GM19455 (cell line): ENCODE data around the gene TH.

Experiments used
- ATAC-seq: cut with Tn5 transposase; IDR thresholded peaks from one replicate; pipeline ENCODE4 v1.9.1; 2021; ENCODE audit not compliant: unreplicated experiment

TH gene

DNA sequence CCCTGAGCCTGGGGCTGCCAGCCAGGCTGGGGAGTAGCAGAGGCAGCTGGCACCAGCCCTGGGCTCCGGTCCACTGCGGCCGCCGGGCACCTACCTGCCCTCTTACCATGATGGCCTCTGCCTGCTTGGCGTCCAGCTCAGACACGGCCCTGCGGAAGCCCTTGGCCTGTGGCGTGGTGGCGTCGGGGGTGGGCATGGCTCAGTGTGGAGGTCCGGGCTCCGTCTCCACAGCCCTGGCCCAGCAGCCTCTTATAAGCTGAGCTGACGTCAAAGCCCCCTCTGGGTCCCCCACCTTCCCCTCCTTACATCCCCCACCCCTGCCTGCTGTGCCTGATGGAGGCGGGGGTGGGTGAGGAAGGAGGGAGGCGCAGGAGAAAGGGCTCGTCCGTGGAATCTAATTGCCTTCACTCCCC, at the start of gene TH:
TSS of gene TH (minus strand) at position 225 of the 413 bp plus-strand sequence. CDS start at position 196, 29 bp downstream.
- no peak for ATAC-seq

DNA sequence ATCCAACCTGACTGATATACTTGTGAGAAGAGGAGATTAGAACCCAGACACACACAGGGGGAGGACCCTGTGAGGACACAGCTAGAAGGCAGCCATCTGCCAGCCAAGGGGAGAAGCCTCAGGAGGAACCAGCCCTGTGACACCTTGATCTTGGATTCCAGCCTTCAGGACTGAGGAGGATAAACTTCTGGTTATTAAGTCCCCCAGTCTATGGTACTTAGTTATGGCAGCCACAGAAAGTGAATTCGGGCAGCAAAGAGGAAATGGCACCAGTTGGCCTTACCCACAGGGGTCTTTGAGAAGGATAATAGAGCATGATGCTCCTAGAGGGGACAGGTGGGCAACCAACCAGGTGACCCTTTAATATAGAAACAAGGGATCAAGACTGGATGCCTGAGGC, 49.4 kb upstream of the TH start:
- no peak for ATAC-seq

DNA sequence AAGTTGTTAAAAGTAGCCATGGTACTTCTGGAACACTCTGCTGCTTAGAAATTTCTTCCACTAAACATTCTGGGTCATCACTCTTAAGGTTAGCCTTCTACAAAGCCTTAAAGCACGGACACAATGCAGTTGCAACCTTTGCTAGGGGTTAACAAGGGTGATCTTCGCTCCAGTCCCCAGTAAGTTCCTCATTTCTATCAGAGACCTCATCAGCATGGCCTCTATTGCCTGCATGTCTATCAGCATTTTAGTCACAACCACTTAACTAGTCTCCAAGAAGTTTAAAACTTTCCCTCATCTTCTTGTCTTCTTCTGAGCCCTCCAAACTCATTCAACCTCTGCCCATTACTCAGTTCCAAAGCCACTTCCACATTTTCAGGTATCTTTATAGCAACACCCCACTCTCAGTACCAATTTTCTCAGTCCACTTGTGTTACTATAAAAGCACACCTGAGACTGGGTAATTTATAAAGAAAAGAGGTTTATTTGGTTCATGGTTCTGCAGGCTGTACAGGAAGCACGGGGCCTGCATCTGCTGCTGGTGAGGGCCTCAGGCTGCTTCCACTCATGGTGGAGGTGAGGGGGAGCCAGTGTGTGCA, 48.7 kb upstream of the TH start:
- no peak for ATAC-seq

DNA sequence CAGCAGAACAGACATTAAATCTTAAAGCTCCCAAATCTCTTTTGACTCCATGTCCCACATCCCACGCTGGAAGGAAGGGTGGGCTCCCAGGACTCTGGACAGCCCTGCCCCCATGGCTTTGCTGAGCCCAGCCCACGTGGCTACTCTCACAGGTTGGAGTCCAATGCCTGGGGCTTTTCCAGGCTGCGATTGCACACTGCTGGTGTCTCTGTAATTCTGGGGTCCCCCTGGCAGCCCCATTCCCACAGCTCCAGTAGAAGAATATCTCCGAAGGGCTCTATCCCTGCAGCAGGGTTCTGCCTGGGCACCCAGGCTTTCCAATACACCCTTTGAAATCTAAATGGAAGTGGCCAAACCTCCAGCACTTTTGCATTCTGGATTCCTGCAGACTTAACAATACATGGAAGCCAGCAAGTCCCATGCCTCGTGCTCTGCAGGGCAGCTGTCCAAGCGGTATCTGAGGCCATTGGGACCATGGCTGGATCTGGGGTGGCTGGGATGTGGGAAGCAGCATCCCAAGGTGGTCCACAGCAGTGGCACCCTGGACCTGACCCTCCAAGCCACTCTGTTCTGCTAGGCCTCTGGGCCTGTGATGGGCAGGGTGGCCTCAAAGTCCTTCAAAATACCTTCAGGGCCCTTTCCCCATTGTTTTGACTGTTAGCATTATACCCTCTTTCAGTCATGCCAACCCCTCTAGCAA, 47.9 kb upstream of the TH start:
- no peak for ATAC-seq

DNA sequence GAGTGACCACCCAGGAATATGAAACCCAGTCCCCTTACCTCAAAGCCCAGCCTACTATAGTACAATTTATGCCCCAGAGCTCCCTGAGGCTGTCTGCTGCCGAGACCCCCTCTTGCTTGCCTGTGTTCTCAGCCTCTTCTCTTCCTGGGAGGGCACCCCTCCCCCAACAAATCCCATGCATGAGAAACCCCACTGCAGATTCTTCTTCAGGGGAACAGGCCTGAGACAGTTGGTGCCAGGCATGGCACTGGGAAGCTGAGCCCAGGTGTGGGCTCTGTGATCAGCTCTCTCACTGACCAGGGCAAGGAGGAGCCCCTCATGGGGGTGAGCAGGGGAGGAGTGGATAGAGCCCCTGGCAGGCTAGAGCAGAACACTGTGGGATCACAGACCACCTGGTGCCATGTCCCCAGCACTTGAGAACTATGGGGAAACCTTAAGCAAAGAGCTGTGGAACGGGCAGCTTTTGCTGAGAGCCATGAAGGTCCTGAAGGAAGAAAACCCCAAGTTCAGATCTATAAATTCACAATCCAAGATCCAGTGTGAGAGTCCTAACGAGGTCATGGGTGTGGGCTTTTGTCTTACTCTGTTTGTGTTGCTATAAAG, 46.5 kb upstream of the TH start:
- ATAC-seq: no peak

DNA sequence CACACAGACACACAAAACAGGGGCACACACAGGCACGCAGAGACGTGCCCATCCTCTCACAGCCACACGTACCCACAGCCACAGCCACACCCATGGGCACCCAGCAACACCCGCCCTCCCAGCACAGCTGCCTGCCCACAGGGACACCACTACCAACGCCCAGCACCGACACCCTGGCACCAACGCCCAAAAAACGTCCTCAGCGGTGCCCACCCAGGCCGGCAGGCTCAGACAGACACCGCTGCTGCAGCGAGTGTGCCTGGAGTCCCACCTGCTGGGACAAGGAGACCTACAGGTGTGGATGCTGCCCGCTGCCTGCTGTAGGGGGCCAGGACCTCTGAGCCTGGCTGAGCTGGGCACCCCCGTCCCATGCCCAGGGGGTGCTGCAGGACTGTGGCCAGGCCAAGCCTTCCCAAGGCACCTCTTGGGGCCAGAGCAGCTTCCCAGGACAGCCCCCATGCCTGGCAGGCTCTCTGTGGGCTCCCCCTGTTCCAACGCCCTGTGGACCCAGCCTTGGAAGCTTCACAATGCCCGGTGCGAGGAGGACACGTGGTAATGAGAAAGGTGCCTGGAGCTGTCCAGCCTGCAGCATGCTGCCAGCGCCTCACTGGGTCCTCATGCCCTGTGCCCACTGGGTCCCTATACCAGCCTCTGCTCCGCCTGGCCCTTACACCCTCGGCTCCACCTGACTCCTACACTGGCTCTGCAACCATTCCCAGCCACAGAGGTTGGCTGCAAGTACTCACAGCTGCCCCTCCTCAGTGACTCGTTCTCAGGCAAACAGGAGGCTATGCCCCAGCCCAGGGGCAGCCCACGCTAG, 45.8 kb upstream of the TH start:
- ATAC-seq: no peak

DNA sequence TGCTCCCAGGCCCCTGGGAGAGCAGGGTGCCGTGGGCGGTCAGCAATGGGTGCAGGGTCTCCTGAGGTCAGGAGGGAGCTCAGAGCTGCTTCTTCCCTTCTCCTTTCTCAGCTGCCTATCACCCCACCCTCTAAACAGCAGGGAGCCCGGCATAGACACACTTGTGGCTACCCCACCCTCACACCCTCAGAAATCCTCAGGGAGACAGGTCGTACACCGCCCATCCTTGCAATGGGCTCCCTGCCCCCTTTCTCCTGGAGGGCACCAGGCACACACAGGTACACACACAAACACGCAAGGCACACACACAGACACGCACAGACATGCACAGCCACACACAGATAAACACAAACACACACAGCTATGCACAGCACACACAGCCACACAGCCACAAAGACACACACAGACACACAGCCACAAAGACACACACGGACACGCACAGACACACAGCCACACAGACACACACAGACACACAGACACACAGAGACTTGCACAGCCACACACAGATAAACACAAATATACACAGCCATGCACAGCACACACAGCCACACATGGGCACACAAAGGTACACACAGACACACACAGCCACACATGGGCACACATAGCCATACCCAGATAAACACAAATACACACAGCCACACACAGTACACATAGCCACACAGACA, 44.9 kb upstream of the TH start:
- ATAC-seq: no peak

DNA sequence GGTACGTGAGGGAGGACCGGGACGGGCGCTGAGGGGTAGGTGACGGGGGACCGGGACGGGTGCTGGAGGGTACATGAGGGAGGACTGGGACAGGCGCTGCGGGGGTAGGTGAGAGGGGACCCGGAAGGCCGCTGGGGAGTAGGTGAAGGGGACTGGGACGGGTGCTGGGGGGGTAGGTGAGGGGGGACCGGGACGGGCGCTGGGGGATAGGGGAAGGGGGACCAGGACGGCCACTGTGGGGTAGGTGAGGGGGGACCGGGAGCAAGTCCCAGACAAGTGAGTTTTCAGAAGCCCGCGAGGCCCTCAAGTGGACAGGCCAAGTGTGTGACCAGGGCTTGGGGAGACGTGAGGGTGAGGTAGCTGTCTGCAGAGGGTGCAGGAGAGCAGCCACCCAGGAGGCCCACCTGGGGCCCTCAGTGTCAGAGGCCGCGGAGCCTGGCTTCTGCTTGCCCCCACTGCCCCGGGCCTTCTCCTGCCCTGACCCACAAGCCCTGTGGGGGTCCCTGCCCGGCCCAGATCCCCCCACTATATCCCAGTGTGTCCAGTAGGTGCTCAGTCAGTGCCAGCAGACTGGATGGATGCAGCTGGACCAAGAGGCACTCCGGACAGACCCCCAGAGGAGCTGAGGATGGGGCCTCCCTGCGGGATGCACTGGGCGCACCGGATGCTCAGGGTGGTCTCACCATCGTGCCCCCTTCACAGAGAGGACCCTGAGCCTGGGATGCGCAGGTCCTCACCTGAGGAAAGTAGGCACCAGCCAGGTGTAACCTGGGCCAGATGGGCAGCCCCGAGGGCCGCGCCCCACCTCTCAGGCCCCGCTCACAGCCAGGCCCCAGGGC, 44.2 kb upstream of the TH start:
- no peak for ATAC-seq

DNA sequence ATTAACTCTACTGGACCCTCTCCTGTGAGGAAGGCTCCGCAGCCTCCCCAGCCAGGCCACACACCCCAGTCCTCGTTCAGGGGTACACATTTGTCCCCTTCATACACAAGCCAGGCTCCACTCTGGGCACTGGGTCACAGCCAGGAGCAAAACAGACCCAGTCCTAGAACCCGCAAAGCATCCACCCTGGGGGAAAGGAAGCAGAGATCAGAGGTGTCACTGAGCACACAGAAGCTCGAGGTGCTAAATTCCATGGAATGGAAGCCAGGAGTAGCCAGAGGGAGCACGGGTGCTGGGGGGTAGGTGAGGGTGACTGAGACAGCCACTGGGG, 43.6 kb upstream of the TH start:
- ATAC-seq: no peak

DNA sequence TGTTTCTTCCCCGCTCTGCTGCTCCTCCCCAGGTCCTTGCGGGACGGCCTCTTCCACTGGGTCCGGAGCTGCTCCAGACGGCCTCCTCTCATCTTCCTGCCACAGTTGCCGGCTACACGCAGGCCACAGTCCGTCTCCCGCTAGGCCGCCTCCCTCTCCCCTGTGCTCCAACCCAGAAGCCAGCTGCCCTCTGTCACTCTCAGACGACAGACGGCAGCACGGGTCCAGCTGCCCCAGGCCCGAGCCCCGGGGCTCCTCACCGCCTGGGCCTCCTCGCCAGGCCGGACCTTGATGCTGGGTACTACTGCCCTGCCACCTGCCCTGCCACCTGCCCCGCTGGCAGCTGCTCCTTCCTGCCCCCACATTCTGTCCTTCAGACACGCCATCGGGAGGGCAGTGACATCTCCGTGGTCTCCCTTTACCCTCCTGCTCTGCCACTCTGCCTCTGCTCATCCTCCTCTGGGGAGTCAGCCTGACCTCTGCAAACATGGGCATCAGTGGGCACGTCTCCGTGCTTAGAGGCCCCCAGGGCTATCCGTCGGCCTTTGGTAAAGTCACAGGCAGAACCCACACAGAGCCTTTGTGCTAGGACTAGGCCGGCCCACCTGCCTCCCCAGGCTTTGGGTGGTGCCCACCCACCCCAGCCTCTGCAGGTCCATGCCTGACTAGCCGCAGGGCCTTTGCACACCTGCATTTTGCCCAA, 43.1 kb upstream of the TH start:
- no peak for ATAC-seq

DNA sequence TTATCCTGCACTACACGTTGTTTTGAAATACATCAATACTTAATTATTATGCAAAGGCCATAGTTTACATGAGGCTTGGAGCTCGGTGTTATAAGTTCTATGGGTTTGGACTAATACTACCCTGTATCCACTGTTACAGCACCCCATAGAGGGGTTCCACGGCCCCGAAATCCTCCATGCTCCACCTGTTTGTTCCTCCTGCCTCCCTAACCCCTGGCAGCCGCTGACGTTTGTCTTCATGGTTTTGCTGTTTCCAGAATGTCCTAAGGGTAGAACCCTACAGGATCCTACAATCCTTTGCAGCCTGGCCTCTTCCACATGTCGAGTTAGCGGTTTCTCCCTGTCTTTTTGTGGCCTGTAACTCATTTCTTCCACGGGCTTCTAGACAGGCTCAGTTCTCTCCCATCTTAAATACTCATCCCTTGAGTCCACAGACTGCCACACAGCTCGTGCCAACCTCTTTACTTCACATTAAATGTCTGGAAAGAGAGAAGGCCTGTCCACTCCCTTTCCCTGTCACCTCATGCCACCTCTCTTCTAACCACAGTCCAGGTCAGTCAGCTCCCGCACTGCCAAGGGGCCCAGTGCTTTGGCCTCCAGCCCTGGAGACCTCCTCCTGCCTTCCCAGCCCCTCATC, 42.4 kb upstream of the TH start:
- no peak for ATAC-seq

DNA sequence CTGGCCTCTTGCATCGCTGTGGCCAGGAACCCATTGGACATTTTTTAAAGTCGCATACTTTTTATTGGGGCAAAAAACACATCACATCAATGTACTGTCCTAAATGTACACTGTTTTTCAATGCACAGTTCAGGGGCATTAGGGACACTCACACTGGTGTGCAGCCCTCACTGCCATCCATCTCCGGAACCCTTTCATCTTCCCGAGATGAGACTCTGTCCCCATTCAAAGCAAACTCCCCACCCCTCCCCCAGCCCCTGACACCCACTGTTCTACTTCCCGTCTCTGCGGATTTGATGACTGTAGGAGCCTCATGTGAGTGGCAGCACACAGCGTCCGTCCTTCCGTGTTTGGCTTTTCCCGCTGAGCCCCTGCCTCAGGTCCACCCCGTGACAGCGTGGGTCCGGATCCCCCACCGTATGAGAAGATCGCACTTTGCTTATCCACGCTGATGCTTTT, 41.8 kb upstream of the TH start:
- no peak for ATAC-seq

DNA sequence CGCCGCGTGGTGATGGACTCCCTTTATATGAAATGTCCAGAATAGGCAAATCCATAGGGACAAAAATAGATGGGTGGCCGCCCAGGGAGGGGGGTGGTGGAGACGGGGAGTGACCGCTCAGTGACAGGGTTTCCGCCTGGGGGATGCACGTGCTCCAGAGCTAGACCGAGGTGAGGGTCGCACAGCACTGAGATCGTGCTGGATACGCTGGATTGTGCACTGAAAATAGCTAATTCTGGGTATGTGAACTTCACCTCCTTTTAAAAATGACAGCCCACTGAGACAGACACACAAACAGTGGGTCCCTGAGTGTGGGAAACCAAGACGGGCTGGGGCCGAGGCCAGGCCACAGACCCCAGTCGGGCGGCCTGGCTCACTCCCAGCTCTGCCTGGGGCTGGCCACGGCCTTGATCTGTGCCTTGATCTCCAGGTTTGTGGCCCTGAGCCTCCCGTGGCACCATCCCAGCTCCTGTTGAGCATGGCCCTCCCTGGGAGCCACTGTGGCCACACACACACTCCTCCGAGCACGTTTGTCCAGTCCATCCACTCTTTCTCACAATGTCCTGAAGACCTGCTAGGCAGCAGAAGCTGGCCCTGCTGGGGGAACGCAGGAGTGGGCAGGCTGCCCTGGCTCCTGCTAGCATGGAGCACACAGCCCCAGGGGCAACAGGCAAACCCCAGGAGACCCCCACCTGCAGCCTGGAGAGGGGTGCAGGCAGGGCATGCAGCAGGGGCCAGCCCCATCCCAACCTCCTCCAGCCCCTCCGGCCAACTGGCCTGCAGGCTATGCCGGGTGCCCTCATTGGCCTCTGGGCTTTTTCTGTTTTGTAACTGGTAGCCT, 41.0 kb upstream of the TH start:
- ATAC-seq: no peak

DNA sequence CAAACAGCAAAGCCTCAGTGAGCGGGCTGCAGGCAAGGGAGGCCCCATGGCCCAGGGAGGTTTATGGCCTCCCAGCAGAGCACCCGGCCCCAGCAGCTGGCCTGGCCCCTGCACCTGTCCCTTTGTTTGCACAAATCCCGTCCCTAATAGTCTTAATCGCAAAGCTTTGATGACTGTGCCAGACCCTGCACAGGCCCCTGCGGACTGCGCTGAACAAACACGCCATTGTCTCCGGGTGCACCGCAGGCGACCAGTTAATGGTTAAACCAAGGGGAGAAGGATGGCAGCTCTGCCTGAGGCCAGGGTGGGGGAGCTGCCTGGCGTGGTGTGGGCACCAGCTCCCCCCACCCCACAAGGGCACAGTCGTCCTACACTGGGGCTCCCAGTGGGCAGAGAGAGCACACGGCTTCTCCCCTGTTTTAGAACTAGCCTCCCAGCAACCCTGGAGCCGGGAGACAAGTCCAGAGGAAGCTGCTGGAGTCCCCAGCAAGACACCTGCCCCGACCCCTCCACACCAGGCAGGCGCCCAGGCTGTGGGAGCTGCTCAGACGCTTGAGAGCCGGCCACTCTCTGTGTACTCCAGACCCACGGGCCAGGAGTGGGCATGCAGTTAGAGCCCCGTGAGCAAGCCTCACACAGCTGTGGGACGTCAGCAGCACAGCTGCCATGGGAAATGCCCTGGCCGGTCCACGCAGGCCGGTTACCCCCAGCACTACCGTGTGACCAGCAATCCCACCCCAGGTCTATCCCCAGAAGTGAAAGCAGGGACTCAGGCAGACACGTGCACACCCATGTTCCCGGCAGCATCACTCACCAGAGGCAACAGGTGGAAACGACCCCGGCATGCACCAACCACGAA, 39.7 kb upstream of the TH start:
- no peak for ATAC-seq

DNA sequence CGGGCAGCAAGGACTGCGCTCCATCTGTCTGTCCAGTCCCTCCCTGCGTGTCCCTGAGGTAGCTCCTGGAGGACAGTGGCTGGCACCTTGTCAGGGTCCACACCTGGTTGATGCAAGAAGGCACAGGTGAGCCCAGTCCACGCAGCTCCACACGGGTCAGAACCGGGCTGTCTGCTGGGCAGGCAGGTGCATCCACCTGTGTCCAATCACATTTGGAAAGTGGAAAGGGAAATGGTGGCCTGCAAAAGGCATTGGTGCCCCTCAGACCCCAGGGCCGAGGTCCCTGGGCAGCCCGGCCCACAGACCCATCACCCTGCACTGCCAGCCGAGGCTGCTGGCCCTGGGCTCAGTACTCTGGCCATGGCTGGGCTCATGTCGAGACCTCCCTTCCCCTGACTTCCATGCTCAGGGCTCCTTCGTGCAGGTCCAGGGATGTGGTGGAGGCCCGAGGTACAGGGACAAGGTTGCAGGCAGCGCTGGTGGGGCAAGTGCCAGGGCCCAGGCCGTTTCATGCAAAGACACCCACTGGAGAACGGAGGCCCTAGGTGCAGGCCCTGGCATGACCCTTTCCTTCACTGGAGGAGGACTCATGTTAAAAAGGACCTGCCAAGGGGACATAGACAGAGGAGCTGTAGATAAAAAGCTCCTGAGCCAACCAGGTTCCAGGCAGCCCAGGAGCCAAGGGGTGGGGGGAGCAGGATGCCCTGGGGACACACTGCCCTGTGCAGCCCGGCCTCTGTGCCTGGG, 38.9 kb upstream of the TH start:
- ATAC-seq: no peak

DNA sequence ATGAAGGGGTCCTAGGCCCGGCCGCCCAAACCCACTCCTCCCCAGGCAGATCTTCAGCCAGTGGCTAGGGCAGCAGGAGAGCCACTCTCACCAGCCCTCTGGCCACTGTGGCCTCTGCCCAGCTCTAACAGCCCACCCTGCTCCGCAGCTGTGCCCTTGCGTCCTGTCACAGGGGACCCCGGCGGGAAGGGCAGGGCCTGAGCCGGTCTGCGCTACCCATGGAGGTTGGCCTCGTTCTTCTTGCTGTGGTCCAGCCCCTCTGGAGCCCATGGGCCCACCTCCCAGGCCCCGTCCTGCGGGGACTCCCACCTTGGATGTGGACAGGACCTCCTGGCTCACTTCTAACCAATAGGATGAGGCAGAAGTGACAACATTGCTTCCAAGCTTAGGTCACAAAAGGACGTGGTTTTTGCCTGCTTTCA, 38.3 kb upstream of the TH start:
- no peak for ATAC-seq

DNA sequence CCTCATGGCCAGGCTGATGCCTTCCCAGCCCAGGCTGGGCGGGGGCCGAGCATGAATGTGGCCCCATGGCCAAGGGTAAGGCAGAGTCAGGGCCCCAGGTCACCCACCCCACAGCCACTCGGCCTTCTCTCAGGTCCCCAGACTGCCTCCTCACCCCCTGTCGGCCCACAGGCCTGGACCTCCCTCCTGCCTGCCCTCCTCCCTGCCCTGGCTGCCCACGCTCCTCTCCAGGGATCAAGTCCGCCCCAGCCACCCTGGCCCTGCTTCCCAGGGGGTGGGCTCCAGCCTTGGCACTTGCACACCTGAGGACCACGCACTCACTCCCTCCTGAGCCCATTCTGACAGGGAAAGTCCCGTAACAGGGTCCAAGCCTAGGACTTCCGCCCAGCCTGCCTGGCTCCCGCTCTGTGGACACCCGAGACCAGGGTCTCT, 37.8 kb upstream of the TH start:
- no peak for ATAC-seq
